ENCODE data around the gene CADM1. TPM values are rescaled to one million over a fixed set of nuclear protein-coding genes. Genes with fewer than 3 reads are reported as not detected.

The CADM1 gene
- total RNA-seq, 1 donor from 2014 or later, result 32.0 TPM

DNA sequence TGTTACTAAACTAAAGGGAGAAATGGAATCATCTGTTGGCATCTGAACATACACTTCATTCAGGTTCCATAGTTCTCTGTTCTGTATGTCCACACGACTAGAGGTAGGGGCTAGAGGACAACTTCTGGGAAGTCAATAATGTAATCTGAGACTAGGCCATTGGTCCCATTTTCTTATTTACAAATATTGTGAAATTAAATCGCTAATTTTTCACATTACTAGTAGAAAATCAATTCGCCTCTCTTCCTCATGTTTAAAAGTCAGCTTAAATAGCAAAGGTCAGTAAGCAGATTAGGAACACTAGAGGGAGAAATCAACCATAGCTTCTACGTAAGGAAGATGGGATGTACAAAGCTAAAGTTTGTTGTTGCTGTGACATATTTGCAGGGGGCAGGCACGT lies 59.7 kb downstream of the CADM1 start:
- no peak for DNase-seq

GRCh38 chr11:115439969-115440540 lies 64.2 kb downstream of the CADM1 start:
- DNase-seq, result no peak

DNA sequence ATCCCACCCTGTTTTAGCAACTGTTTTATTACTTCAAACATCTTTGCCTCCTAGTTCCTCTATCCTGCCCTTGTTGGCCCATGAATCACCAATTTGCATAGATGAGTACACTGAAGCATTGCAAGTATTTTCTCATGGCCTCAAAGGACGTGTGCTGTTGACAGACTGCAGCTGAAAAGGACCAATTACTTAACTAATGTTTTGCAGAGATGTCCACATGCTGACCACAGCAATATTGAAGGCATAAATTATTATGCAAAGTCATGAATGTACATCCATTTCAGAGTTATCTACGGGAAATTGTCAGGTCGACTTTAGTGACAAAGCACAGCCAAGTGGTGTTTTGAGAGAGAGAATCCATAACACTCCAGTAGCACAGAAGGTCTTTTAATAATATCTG lies 64.8 kb downstream of the CADM1 start:
- no peak for DNase-seq

- DNase-seq, result no peak
These were observed 66.2 kb downstream of the CADM1 start for GRCh38 chr11:115437902-115438575.

GRCh38 chr11:115430345-115430744 lies 73.9 kb downstream of the CADM1 start:
- no peak for DNase-seq

- peak; percentile 45 for DNase-seq
These were observed 75.9 kb downstream of the CADM1 start for GRCh38 chr11:115428306-115428705.

- DNase-seq, result no peak
These were observed 78.4 kb downstream of the CADM1 start for GRCh38 chr11:115425816-115426215.

GRCh38 chr11:115425250-115425649 lies 79.0 kb downstream of the CADM1 start:
- DNase-seq, result no peak

- no peak for DNase-seq
These were observed 80.3 kb downstream of the CADM1 start for GRCh38 chr11:115423728-115424459.

DNA sequence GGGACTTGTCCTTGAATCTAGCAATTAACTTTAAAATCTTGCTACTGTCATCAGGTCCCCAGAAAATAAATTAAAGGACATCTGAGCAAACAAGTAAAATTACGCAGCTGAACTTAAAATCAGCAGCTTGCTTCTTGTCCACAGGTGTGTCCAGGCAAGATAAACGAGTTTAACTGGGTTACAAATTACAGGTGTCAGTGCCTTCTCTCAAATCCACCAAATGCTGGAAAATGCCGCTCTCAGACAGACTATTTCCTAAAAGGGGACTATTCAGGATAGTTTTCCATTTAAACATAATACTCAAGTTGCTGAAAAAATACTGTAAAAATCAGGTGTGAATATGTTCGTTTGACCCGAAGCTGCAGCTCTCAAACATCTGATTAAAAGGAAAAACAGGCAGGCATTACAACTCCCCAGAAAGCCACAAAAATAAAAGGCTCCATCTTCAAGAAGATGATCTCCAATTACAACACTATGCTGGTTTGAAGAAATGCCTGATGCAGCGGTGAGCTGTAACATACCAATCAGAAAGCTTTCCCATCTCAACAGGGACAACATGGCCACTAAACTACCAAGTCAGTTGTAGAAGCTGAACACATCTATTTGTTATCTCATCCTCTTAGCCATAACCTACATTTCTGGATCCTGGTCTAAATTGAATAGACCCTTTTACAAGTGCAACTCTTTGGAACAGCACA lies 82.1 kb downstream of the CADM1 start:
- DNase-seq, result no peak

DNA sequence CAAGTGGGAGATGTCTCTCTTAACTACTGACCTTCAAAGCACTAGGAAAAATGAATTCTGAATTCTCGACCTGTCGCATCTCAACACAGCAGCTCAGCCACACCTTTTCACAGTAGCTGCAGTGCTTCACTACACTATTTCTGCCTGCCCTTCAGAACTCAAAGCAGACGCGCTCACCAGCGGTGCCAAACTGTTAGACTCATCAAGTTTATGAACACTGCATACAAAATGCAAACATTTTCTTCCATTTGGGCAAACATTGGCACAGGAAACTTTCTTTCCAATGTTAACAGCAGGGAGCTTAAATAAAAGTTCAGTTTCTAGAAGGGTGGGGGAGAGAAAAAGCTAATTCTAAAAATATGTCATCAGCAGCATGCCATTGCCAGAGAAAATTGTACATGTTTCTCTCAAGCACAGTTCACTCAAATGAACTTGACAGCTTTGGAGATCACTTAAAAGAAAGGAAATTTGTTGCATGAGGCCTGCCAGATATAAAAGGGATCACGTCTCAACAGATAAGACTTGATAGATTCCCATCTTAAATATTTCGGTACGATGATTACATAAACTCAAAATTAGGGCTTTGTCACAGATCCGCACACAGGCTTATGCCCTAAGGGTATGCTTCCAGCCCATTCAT lies 82.7 kb downstream of the CADM1 start:
- DNase-seq, result no peak

DNA sequence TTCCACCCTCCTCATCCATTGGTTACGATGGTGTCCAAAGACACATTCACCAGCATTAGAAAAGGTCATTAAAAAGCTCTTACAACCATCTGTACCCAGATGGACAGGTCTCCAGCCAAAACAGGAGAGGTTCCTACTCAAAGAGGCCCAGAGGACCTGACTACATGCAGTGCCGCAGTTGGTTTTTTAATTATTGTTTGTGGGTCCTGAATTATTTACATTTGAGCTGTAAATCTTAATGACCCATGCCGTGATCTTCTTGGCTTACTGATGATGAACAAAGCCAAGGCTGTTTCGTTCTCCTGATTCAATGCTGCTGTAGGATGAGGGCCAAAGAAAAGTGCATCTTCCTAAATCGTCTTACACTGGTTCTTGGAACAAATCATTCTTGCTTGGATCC lies 83.7 kb downstream of the CADM1 start:
- DNase-seq, result no peak

GRCh38 chr11:115418626-115419025 lies 85.6 kb downstream of the CADM1 start:
- DNase-seq, result no peak

DNA sequence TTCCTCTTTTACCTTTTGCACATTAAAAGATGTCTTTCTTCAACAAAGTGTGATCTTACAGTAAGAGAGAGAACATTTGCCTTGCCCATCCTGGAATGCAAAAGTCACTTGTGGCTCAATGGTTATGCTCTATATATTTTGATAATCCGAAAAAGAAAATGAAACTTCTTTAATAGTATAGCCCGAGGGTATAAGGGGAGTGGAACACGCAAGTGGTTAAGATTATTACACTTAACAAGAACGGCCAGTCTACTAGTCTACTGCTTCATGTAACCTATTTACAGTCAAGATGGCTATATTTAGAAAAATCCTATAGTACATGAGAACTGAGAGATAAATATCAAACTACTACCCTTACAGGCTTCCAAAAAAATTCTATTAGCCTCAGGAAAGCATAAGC lies 86.1 kb downstream of the CADM1 start:
- no peak for DNase-seq

DNA sequence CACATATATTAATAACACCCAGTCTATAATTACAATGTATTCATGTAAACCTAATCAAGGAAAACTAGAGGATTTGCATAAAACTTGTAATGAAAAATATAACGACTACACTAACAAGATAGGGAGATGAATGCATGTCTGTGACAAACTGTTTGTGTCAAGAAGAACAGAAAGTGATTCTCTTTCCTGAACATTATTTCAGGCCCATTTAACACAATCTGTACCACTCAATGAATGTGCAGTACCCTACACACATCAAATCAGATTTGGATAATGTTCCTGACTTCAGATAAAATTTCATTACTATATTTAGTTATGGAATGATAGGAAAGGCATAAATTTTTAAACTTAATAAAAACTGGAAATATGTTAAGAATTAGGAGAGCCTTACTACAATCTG lies 93.1 kb downstream of the CADM1 start:
- DNase-seq, result no peak

GRCh38 chr11:115409691-115410220 lies 94.5 kb downstream of the CADM1 start:
- peak; percentile 66 for DNase-seq

DNA sequence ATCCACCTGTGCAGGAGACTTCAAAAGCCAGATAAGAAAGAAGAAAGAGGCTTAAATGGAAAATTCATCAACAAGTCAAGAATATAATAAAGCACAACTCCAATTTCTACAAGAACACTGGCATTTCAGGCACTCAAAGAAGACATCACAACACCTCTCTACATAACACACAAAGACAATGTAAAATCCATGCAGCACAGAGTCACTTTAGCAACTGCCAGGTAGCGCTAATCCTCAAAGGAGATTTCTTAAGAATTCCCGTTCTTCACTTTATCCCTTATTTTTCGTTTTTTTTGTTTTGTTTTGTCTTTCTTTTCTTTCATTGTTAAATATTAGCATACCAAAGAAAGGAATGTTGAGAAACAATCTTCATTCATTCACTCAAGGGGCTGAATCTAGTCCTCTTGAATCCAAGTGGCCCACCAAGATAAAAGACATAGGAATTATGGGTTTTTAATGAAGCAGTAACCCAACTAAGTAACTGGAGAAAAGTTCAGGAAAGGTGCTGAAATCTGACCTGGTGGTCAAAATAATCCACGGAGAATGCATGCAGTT lies 95.0 kb downstream of the CADM1 start:
- DNase-seq, result peak; percentile 60

DNA sequence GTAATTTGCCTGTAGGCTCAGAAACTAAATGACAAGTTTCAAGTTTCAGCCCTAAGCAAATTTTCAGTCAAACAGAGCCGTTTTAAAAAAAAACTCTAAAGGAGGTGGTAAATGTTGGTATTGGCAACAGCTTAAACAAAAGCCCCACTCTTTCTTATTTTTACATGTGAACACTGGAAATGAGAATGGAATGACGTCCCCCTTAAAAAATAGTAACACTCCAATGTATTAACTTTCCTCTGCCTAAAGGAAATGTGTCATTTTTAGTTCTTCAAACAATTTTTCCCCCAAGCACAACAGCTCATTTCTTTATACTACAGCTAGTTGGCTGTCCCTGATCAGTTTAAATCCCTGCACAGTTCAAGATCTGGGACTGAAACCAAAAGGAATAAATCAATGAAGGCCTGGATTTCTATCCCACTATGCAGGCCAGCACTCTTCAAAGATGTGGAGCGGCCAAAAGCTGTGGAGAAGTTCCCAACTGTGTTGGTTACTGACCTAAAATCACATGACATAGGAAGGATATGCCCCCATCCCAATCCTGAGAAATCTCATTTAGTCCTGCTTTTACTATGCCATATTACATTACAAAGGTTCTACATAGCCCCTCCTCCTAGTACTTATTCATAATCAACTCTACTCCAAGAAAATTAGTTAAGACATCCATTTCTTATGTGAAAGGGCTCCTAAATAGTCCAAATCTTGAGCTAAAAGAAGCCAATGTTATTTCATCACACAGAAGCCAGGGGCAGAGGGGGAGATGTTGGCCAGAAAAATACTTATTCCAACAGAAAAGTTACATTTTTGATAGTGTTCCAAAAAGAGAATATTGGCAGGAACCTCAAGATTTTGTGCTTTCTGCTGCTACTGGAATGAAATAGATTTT lies 95.9 kb downstream of the CADM1 start:
- peak; percentile 91 for DNase-seq

DNA sequence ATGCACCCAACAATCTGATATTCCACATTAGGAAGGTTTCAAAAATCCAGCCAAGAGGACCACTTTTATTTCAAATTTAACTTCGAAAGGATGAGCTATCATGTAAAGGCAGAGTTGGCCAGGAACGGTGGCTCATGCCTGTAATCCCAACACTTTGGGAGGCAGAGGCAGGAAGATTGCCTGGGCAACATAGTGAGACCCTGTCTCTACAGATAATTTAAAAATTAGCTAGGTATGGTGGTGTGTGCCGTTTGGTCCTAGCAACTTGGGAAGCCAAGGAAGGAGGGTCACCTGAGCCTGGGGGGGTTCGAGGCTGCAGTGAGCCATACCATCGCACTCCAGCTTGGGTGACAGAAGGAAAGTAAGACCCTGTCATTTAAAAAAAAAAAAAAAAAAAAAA lies 96.7 kb downstream of the CADM1 start:
- no peak for DNase-seq

- no peak for DNase-seq
These were observed 97.8 kb downstream of the CADM1 start for GRCh38 chr11:115406404-115406803.

Data from skin of body (tissue), 2 donors.